ENCODE measurements around the gene B3GNT3. TPM values are rescaled to one million over a fixed set of nuclear protein-coding genes. Genes with fewer than 3 reads are reported as not detected.

Gene B3GNT3
- total RNA-seq, 1 experiment from 2014 or later: 22.2 TPM

DNA sequence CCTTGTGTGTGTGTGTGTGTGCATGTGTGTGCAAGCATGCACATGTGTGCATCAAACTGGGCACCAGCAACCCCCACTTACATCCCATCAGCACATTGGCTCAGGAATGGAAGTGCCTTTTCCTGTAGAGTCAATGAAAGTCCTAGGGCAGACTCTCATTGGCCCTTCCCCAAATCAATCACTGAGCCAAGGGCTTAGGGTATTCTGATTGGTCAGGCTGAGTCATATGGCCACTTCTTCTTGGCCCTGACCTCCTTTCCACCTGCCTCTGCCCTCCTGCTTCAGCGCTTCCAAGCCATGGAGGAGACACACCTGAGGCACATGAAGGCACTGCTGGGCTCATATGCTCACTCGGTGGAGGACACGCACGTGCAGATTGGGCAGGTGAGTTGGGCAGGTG is 22.8 kb upstream of the B3GNT3 start:
- POLR2A ChIA-PET: no interaction called here

More for the DNA sequence above, 22.8 kb upstream of the B3GNT3 start:
- Histone ChIP-seq H3K9me3 (ENCODE audit: control insufficient read depth in 1 of 2, insufficient read depth in 1 of 2, low read depth in 1 of 2, low read length in 2 of 2) (no peaks in the 10 kb centered on the region), H3K4me3 (replicated peaks in 1 of 2; ENCODE audit: low read depth in 1 of 2, low read length in 2 of 2) (no peak overlapping the region), H3K4me2 (ENCODE audit: low read length) (no peak overlapping the region), H3K9me2 (ENCODE audit: insufficient read depth) (no peaks in the 10 kb centered on the region), H3K9ac (ENCODE audit: low read length) (no peak overlapping the region), H3K4me1 (ENCODE audit: control insufficient read depth in 1 of 2, insufficient read depth in 2 of 2, low read length in 2 of 2) (peaks cover 7 to 10% of the 10 kb centered on the region in 2 experiments; a peak in 3 of 4 replicates), H3K27ac (ENCODE audit: low read depth, low read length) (no peak overlapping the region), H4K20me1 (ENCODE audit: insufficient read depth) (no peaks in the 10 kb centered on the region), H3K27me3 (ENCODE audit: insufficient read depth, low read length) (no peaks in the 10 kb centered on the region), H3K36me3 (ENCODE audit: control insufficient read depth in 1 of 2, insufficient read depth in 2 of 2, low read length in 2 of 2) (no peaks in the 10 kb centered on the region), H3K79me2 (ENCODE audit: insufficient read depth, low read length) (no peaks in the 10 kb centered on the region), H2AFZ (ENCODE audit: low read depth, low read length, poor library complexity, severe bottlenecking) (no peak overlapping the region)
- ChIA-PET CTCF (no interaction called here), RAD21 (ENCODE audit: low non-redundant PET in 1 of 2, low total read pairs in 2 of 2, uncharacterized antibody in 2 of 2, unreplicated experiment in 2 of 2) (no interaction called here)
- no TSS peak for BruUV-seq (replicated peaks)
- ATAC-seq (peak; percentile 46; the same call in 1 of the 2 replicates), DNase-seq (ENCODE audit: low read depth, low spot score) (no peak)
- intact Hi-C loops (cut with micrococcal nuclease): no loop called here
- TF ChIP-seq, protein P1, sequence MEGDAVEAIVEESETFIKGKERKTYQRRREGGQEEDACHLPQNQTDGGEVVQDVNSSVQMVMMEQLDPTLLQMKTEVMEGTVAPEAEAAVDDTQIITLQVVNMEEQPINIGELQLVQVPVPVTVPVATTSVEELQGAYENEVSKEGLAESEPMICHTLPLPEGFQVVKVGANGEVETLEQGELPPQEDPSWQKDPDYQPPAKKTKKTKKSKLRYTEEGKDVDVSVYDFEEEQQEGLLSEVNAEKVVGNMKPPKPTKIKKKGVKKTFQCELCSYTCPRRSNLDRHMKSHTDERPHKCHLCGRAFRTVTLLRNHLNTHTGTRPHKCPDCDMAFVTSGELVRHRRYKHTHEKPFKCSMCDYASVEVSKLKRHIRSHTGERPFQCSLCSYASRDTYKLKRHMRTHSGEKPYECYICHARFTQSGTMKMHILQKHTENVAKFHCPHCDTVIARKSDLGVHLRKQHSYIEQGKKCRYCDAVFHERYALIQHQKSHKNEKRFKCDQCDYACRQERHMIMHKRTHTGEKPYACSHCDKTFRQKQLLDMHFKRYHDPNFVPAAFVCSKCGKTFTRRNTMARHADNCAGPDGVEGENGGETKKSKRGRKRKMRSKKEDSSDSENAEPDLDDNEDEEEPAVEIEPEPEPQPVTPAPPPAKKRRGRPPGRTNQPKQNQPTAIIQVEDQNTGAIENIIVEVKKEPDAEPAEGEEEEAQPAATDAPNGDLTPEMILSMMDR (IDR thresholded peaks at IDR 0.05 in 2 of 3, conservative IDR thresholded peaks at IDR 0.05 in 1 of 3; ENCODE audit: borderline replicate concordance in 1 of 3, insufficient read depth in 1 of 3, low read depth in 2 of 3, low read length in 2 of 3): no peak
- TF ChIP-seq RAD21 (IDR thresholded peaks at IDR 0.05; ENCODE audit: low read depth): no peak
- no peak for TF ChIP-seq SRF (IDR thresholded peaks at IDR 0.05; ENCODE audit: low read depth)
- TF ChIP-seq, protein P2, sequence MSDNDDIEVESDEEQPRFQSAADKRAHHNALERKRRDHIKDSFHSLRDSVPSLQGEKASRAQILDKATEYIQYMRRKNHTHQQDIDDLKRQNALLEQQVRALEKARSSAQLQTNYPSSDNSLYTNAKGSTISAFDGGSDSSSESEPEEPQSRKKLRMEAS (IDR thresholded peaks at IDR 0.05): no peak
- TF ChIP-seq EZH2 (IDR thresholded peaks at IDR 0.05): no peak
- TF ChIP-seq ZNF274 (IDR thresholded peaks at IDR 0.05; ENCODE audit: low read depth, low read length): no peak
- no peak for TF ChIP-seq FOSL1 (IDR thresholded peaks at IDR 0.05; ENCODE audit: low read depth)
- no peak for TF ChIP-seq SP1 (IDR thresholded peaks at IDR 0.05; ENCODE audit: low read depth)
- no peak for TF ChIP-seq EZH2phosphoT487 (IDR thresholded peaks at IDR 0.05; ENCODE audit: borderline replicate concordance)
- no peak for TF ChIP-seq TCF7L2 (IDR thresholded peaks at IDR 0.05; ENCODE audit: borderline replicate concordance, extremely low read depth, insufficient read depth, insufficient read length)
- TF ChIP-seq, protein P3, sequence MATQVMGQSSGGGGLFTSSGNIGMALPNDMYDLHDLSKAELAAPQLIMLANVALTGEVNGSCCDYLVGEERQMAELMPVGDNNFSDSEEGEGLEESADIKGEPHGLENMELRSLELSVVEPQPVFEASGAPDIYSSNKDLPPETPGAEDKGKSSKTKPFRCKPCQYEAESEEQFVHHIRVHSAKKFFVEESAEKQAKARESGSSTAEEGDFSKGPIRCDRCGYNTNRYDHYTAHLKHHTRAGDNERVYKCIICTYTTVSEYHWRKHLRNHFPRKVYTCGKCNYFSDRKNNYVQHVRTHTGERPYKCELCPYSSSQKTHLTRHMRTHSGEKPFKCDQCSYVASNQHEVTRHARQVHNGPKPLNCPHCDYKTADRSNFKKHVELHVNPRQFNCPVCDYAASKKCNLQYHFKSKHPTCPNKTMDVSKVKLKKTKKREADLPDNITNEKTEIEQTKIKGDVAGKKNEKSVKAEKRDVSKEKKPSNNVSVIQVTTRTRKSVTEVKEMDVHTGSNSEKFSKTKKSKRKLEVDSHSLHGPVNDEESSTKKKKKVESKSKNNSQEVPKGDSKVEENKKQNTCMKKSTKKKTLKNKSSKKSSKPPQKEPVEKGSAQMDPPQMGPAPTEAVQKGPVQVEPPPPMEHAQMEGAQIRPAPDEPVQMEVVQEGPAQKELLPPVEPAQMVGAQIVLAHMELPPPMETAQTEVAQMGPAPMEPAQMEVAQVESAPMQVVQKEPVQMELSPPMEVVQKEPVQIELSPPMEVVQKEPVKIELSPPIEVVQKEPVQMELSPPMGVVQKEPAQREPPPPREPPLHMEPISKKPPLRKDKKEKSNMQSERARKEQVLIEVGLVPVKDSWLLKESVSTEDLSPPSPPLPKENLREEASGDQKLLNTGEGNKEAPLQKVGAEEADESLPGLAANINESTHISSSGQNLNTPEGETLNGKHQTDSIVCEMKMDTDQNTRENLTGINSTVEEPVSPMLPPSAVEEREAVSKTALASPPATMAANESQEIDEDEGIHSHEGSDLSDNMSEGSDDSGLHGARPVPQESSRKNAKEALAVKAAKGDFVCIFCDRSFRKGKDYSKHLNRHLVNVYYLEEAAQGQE (IDR thresholded peaks at IDR 0.05; ENCODE audit: low read depth): no peak
- TF ChIP-seq ELF1 (IDR thresholded peaks at IDR 0.05; ENCODE audit: borderline replicate concordance, low read depth): no peak
- no peak for TF ChIP-seq POLR2AphosphoS5 (IDR thresholded peaks at IDR 0.05; ENCODE audit: low read depth, low read length)
- TF ChIP-seq POLR2A (IDR thresholded peaks at IDR 0.05; ENCODE audit: borderline replicate concordance, extremely low read depth, insufficient read depth, insufficient read length): no peak
- TF ChIP-seq SIN3A (IDR thresholded peaks at IDR 0.05; ENCODE audit: low read depth): no peak

Data from HCT116 (cell line).